CD4-positive, alpha-beta memory T cell (primary cell): ENCODE measurements around the gene ANGEL2. TPM values are rescaled to one million over a fixed set of nuclear protein-coding genes. Genes with fewer than 3 reads are reported as not detected.
"Not testable (repeated sequence)": the region's sequence is repeated elsewhere in the genome, so short reads cannot be mapped to it uniquely, and the experiment has no call there.

Source experiments
- CTCF ChIA-PET: fragments of 350-600 bp; sonication (Branson Sonifier 250); formaldehyde crosslinking; loops from one replicate; lab custom pipeline; 2021; ENCODE audit warnings: inconsistent platforms; ENCODE audit not compliant: partially characterized antibody; lab: Charles Lee
- POLR2A ChIA-PET: fragments of 350-600 bp; sonication (Branson Sonifier 250); formaldehyde crosslinking; loops from one replicate; lab custom pipeline; 2021; ENCODE audit not compliant: partially characterized antibody; lab: Charles Lee
- DNase-seq, 5 donors: peaks; one replicate each; pipeline versions ENCODE4 v3.0.0 to v3.0.0-alpha.2; 2020 to 2022; ENCODE audit warnings: mixed read lengths in 1 of 5
- H3K27ac ChIP-seq: one replicate; pipeline ENCODE4 v1.7.0; 2013; ENCODE audit warnings: low read depth, low read length
- H3K27me3 ChIP-seq: 2 replicates; pipeline ENCODE4 v1.7.0; 2013; ENCODE audit warnings: mild to moderate bottlenecking, low read length, moderate library complexity; ENCODE audit not compliant: insufficient read depth
- H3K36me3 ChIP-seq: 2 replicates; pipeline ENCODE4 v1.7.0; 2013; ENCODE audit warnings: mild to moderate bottlenecking, low read length, moderate library complexity; ENCODE audit not compliant: insufficient read depth
- H3K4me1 ChIP-seq: 2 replicates; pipeline ENCODE4 v1.7.0; 2013; ENCODE audit warnings: mild to moderate bottlenecking, low read length, moderate library complexity; ENCODE audit not compliant: insufficient read depth
- H3K4me3 ChIP-seq, 2 donors: one replicate each; pipeline ENCODE4 v1.7.0; 2013; ENCODE audit warnings: low read length in 2 of 2, mild to moderate bottlenecking in 1 of 2
- H3K9me3 ChIP-seq, 2 donors: one replicate each; pipeline ENCODE4 v1.7.0; 2013; ENCODE audit warnings: low read length in 2 of 2, control low read depth in 1 of 2; ENCODE audit not compliant: control insufficient read depth in 1 of 2
- H3K27ac Mint-ChIP-seq, 7 donors: one replicate each; pipeline ENCODE4 v1.8.0; 2020 to 2021; ENCODE audit warnings: mixed read lengths in 7 of 7, mild to moderate bottlenecking in 6 of 7, inconsistent platforms in 3 of 7, moderate library complexity in 3 of 7
- H3K27me3 Mint-ChIP-seq, 2 donors: one replicate each; pipeline ENCODE4 v1.8.0; 2020 to 2021; ENCODE audit warnings: mixed read lengths in 2 of 2
- H3K36me3 Mint-ChIP-seq, 2 donors: one replicate each; pipeline ENCODE4 v1.8.0; 2020 to 2021; ENCODE audit warnings: mixed read lengths in 2 of 2, inconsistent platforms in 1 of 2, mild to moderate bottlenecking in 1 of 2
- H3K4me1 Mint-ChIP-seq, 4 donors: one replicate each; pipeline ENCODE4 v1.8.0; 2020 to 2021; ENCODE audit warnings: mixed read lengths in 4 of 4, mild to moderate bottlenecking in 1 of 4
- H3K4me3 Mint-ChIP-seq, 8 donors: one replicate each; pipeline ENCODE4 v1.8.0; 2020 to 2021; ENCODE audit warnings: mixed read lengths in 8 of 8, mild to moderate bottlenecking in 7 of 8, moderate library complexity in 6 of 8, inconsistent platforms in 3 of 8
- H3K9me3 Mint-ChIP-seq, 8 donors: one replicate each; pipeline ENCODE4 v1.8.0; 2020 to 2021; ENCODE audit warnings: mixed read lengths in 8 of 8, mild to moderate bottlenecking in 5 of 8, inconsistent platforms in 3 of 8, moderate library complexity in 1 of 8
- intact Hi-C: fragments of 100-400 bp; cut with micrococcal nuclease; formaldehyde crosslinking; loops from one replicate; pipeline ENCODE4 v1.15.1; 2023
- polyA plus RNA-seq, 2 donors: library from polyadenylated mRNA; unstranded; fragments of 300-500 nt; fragmentation: Illumina TruSeq; gene quantifications; one replicate each; pipeline ENCODE4 v1.2.3, GENCODE V29; 2021
- total RNA-seq, 2 experiments: library from RNA; stranded (reverse); gene quantifications; one replicate each; pipeline ENCODE4 v1.2.3, GENCODE V29; 2021

ANGEL2 gene
- total and polyA plus RNA-seq, 4 experiments from 2014 or later: 22.3 to 81.4 (median 53.1) TPM

DNA sequence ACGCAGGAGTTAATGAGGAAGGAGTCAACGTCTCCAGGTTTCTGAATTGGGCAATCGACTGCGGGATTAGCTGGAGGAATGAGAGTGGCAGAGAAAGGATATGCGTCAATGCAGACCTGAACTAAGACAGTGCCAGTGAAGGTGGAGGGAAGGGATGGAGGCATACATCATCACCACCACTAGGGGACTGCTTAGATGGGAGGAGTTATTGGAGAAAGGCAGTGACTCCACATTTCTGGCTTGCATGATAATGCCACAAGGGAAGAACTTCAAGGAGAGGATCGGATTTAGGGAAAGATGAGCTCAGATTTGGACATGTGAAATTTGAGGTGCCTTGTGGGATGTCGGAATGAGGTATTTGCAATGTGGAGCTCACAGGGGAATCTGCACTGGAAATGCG is 47.9 kb downstream of the ANGEL2 start:
- Histone ChIP-seq H3K9me3 (no peaks in the 10 kb centered on the region), H3K4me1 (no peaks in the 10 kb centered on the region), H3K27ac (no peak overlapping the region), H3K27me3 (no peaks in the 10 kb centered on the region), H3K36me3 (no peaks in the 10 kb centered on the region), H3K4me3 (no peak overlapping the region)
- CTCF ChIA-PET: interaction anchor here (1.5 kb wide), 1 partner anchor 17 kb away, joined by 3 read pairs; no protein-coding TSS in a partner anchor
- peaks cover 9 to 21% of the 10 kb centered on the region in 2 donors for H3K27me3 Mint-ChIP-seq
- peaks cover 0 to 2% (median 0%) of the 10 kb centered on the region in 8 donors for H3K9me3 Mint-ChIP-seq
- H3K4me3 Mint-ChIP-seq: no peak overlapping the region
- POLR2A ChIA-PET: interaction anchor here (1.1 kb wide), 1 partner anchor 110 kb away, joined by 3 read pairs; the partner anchor contains the start of gene FLVCR1
- DNase-seq: no peak
- peaks cover 0 to 2% (median 0%) of the 10 kb centered on the region in 4 donors for H3K4me1 Mint-ChIP-seq
- intact Hi-C loops: no loop called here
- H3K27ac Mint-ChIP-seq: no peak overlapping the region
- no peaks in the 10 kb centered on the region for H3K36me3 Mint-ChIP-seq

DNA sequence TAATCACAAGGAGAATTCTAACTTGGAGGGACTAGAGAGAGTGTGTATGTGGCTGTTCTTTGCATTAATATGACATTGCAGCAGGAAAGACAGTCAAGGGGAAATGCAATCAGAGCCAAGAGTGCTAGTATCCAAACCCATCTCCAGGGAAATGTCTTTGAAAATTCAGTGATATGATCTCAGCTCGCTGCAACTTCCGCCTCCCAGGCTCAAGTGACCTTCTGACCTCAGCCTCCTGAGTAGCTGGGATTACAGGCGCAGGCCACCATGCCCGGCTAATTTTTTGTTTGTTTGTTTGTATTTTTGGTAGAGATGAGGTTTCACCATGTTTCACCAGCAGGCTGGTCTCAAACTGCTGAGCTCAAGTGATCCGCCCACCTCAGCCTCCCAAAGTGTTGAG is 49.1 kb downstream of the ANGEL2 start:
- Histone ChIP-seq H3K9me3 (no peaks in the 10 kb centered on the region), H3K27ac (no peak overlapping the region), H3K4me3 (no peak overlapping the region), H3K36me3 (no peaks in the 10 kb centered on the region), H3K4me1 (no peaks in the 10 kb centered on the region), H3K27me3 (no peaks in the 10 kb centered on the region)
- ChIA-PET CTCF (interaction anchor here (1.5 kb wide), 1 partner anchor 16 kb away, joined by 3 read pairs; no protein-coding TSS in a partner anchor), POLR2A (no interaction called here)
- no peaks in the 10 kb centered on the region for H3K36me3 Mint-ChIP-seq
- H3K27me3 Mint-ChIP-seq: peaks cover 9 to 21% of the 10 kb centered on the region in 2 donors
- no peak overlapping the region for H3K4me3 Mint-ChIP-seq
- H3K4me1 Mint-ChIP-seq: peaks cover 0 to 2% (median 0%) of the 10 kb centered on the region in 4 donors
- intact Hi-C loops: no loop called here
- H3K9me3 Mint-ChIP-seq: peaks cover 0 to 2% (median 0%) of the 10 kb centered on the region in 8 donors
- no peak for DNase-seq
- no peak overlapping the region for H3K27ac Mint-ChIP-seq

DNA sequence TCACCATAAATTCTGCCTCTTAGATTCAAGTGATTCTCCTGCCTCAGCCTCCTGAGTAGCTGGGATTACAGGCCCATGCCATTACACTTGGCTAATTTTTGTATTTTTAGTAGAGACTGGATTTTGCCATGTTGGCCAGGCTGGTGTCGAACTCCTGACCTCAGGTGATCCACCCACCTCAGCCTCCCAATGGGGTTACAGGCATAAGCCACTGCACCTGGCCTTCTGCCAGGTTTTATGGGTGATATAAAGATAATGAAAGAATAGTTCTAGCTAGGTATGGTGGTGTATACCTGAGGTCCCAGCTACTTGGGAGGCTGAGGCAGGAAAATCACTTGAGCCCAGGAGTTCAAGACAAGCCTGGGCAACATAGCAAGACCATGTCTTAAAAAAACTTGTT is 50.7 kb downstream of the ANGEL2 start:
- H3K27ac ChIP-seq, H3K9me3 Mint-ChIP-seq, DNase-seq, intact Hi-C loops, POLR2A ChIA-PET, H3K4me1 Mint-ChIP-seq, H3K36me3 Mint-ChIP-seq, H3K27me3 ChIP-seq, H3K4me1 ChIP-seq, H3K27ac Mint-ChIP-seq, H3K36me3 ChIP-seq, H3K9me3 ChIP-seq, H3K4me3 Mint-ChIP-seq, H3K4me3 ChIP-seq: not testable (repeated sequence)
- H3K27me3 Mint-ChIP-seq: peaks cover 9 to 20% of the 10 kb centered on the region in 2 donors
- CTCF ChIA-PET: interaction anchor here (0.9 kb wide), 1 partner anchor 11 kb away, joined by 3 read pairs; no protein-coding TSS in a partner anchor

DNA sequence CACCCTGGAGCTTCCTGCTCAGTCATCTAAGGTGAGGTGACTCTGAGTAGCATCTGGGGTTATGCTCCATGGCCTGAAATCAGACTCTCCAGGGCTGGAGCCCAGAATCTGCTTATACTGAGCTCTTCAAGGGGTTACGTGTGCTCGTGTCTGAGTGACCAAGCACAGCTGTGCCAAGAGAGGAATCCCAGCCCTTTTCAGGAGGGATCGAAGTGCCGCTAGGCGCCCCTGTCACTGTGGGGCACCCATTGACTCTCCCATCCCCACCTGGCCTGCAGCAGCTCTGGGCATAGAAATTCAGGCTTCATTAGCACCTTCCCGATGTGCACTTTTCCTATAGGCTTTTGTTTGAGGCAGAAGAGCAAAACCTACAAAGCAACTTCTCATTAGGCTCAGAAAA is 51.6 kb downstream of the ANGEL2 start:
- DNase-seq: no peak
- Mint-ChIP-seq H3K4me3 (no peak overlapping the region), H3K27me3 (peaks cover 9 to 18% of the 10 kb centered on the region in 2 donors), H3K36me3 (no peaks in the 10 kb centered on the region), H3K27ac (no peak overlapping the region), H3K9me3 (peaks cover 0 to 2% (median 0%) of the 10 kb centered on the region in 8 donors), H3K4me1 (peaks cover 0 to 2% (median 0%) of the 10 kb centered on the region in 4 donors)
- ChIA-PET CTCF (no interaction called here), POLR2A (no interaction called here)
- no peak overlapping the region for H3K27ac ChIP-seq
- H3K4me3 ChIP-seq: no peak overlapping the region
- intact Hi-C loops: no loop called here
- no peaks in the 10 kb centered on the region for H3K9me3 ChIP-seq
- no peaks in the 10 kb centered on the region for H3K4me1 ChIP-seq
- no peaks in the 10 kb centered on the region for H3K36me3 ChIP-seq
- H3K27me3 ChIP-seq: no peaks in the 10 kb centered on the region

DNA sequence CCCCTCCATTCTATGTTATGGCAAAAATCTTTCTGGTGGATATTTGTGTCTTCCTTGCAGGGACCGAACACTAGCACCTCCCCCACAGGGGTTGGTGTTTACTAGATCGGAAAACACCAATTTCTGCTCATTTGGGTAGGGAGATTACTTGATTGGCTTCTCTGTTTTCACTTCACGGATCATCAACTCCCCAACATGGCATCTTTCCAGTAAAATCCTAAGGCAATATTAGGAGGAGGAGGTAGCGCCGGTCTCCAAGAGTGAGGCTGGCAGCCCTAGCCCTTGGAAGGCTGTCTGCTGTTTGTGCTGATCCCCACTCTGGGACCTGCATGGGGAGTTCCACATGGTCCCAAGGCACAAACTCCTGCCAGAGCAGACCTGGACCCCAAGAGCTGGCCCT is 53.2 kb downstream of the ANGEL2 start:
- Mint-ChIP-seq H3K36me3 (no peaks in the 10 kb centered on the region), H3K4me3 (no peak overlapping the region), H3K27ac (no peak overlapping the region), H3K27me3 (peaks cover 4 to 14% of the 10 kb centered on the region in 2 donors), H3K4me1 (no peaks in the 10 kb centered on the region), H3K9me3 (peaks cover 0 to 2% (median 0%) of the 10 kb centered on the region in 8 donors)
- Histone ChIP-seq H3K4me1 (no peaks in the 10 kb centered on the region), H3K36me3 (no peaks in the 10 kb centered on the region), H3K4me3 (no peak overlapping the region), H3K9me3 (no peaks in the 10 kb centered on the region), H3K27me3 (no peaks in the 10 kb centered on the region), H3K27ac (no peak overlapping the region)
- no peak for DNase-seq
- ChIA-PET POLR2A (no interaction called here), CTCF (no interaction called here)
- intact Hi-C loops: no loop called here

DNA sequence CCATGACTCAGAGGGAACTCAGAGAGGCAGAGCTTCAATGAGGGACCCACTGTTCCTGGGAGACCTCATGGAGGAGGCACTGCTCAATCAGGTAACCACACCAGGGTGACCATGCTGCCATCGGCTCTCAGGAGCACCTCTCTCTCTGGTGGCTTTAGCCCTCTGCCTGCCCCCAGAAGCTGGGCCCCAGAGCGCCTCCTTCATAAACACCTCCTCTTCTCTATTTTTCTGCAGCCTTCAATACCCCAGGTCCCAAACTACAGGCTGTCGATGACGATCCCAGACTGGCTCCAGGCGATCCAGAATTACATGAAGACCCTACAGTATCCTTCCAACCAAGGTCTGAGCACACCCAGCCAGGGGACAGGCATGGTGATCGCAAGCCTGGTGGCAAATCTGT is 54.7 kb downstream of the ANGEL2 start:
- Mint-ChIP-seq H3K27me3 (peaks cover 6 to 15% of the 10 kb centered on the region in 2 donors), H3K4me3 (no peak overlapping the region), H3K36me3 (no peaks in the 10 kb centered on the region), H3K4me1 (no peaks in the 10 kb centered on the region), H3K9me3 (no peaks in the 10 kb centered on the region), H3K27ac (no peak overlapping the region)
- H3K4me3 ChIP-seq: no peak overlapping the region
- ChIA-PET CTCF (no interaction called here), POLR2A (no interaction called here)
- H3K27me3 ChIP-seq: no peaks in the 10 kb centered on the region
- no peaks in the 10 kb centered on the region for H3K4me1 ChIP-seq
- no peaks in the 10 kb centered on the region for H3K9me3 ChIP-seq
- intact Hi-C loops: no loop called here
- no peak overlapping the region for H3K27ac ChIP-seq
- H3K36me3 ChIP-seq: no peaks in the 10 kb centered on the region
- no peak for DNase-seq

DNA sequence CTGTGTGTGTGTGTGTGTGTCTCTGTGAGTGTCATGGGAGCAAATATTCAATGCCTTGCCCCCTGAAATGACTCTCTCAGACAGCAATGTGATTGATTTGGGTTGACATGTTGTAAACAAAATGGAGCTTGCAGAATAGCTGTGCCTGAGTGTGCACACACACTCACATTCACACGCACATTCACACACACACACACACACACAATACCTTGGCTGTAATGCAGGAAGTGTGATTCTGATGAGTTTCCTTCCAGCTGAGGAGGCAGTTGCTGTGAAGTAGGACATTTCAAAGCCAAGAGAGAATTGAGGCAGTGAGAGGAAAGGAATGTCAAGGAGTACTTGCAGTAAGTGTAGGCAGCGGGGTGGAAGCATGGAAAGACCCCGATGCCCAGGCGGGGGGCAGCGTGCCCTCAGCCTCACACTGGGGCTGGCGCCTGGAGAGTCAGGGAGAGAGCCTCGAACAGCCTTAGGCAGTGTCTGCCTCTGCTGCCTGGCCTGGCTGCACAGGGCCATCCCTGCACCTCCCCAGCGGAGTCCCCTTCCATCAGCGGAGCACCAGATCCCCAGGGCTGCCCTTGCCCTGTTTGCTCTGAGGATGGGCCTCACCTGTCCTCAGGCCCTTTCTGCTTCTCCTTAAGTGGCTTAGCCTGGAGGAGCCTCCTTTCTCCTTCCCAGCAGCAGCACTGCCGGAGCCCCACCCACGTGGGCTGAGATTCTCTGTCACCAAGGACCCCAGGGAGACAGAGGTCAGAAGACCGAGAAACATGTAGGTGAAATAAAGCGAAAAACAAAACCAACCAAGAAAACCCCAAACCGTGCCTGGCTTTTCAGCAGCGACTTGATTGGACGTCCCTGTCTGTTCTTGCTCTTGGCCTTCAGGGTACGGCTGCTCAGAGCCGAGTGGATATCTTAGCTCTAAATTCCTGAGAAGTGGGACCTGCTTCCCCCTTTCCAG is 56.1 kb downstream of the ANGEL2 start:
- intact Hi-C loops: no loop called here

More for the DNA sequence above, 56.1 kb downstream of the ANGEL2 start:
- Mint-ChIP-seq H3K27ac (no peak overlapping the region), H3K36me3 (no peaks in the 10 kb centered on the region), H3K9me3 (no peaks in the 10 kb centered on the region), H3K4me1 (no peaks in the 10 kb centered on the region), H3K4me3 (no peak overlapping the region), H3K27me3 (peaks cover 12 to 18% of the 10 kb centered on the region in 2 donors)
- Histone ChIP-seq H3K27ac (no peak overlapping the region), H3K4me3 (no peak overlapping the region), H3K36me3 (no peaks in the 10 kb centered on the region), H3K9me3 (no peaks in the 10 kb centered on the region), H3K4me1 (no peaks in the 10 kb centered on the region), H3K27me3 (no peaks in the 10 kb centered on the region)
- CTCF ChIA-PET: no interaction called here
- DNase-seq: no peak
- POLR2A ChIA-PET: no interaction called here
